T-cell (primary cell): Measurements from ENCODE around the gene WNT9B. TPM values are rescaled to one million over a fixed set of nuclear protein-coding genes. Genes with fewer than 3 reads are reported as not detected.

ENCODE experiments used
- ATAC-seq, 4 experiments: fragments of 200-7000 bp in 3 of 4; fragments of 150-1000 bp in 1 of 4; cut with Tn5 transposase; replicated peaks in 1 of 4; 1 replicate in 3 of 4; 2 replicates in 1 of 4; pipeline ENCODE4 v1.10.0; 2021; ENCODE audit warnings: moderate library complexity in 3 of 4, mild to moderate bottlenecking in 2 of 4, moderate number of reproducible peaks in 1 of 4
- CTCF ChIA-PET, 2 donors: fragments of 300-600 bp; sonication (Branson Sonifier 250); formaldehyde crosslinking; loops; one replicate each; lab custom pipeline; 2022; ENCODE audit warnings: antibody characterized with exemption in 2 of 2; lab: Charles Lee
- POLR2A ChIA-PET, 2 donors: fragments of 300-600 bp; sonication (Branson Sonifier 250); formaldehyde crosslinking; loops; one replicate each; lab custom pipeline; 2022; ENCODE audit warnings: antibody characterized with exemption in 2 of 2; lab: Charles Lee
- DNase-seq, 35 experiments: peaks; one replicate each; pipeline versions ENCODE4 v3.0.0 to v3.0.0-alpha.2; 2013 to 2023
- H3K27ac ChIP-seq: one replicate; pipeline ENCODE4 v1.5.1; 2013; ENCODE audit warnings: low read length
- H3K27me3 ChIP-seq, 2 experiments: replicated peaks in 1 of 2; 1 replicate in 1 of 2; 2 replicates in 1 of 2; pipeline versions ENCODE4 v1.6.1 to v1.7.0; 2013; ENCODE audit warnings: low read length in 1 of 2, mixed read lengths in 1 of 2; ENCODE audit not compliant: control insufficient read depth in 2 of 2, insufficient read depth in 2 of 2; ENCODE audit errors: extremely low read depth in 1 of 2
- H3K36me3 ChIP-seq, 2 donors: 1 replicate in 1 of 2; 2 replicates in 1 of 2; pipeline versions ENCODE4 v1.6.1 to v1.7.0; 2013; ENCODE audit warnings: low read length in 1 of 2; ENCODE audit not compliant: control insufficient read depth in 2 of 2, insufficient read depth in 1 of 2; ENCODE audit errors: extremely low read depth in 1 of 2
- H3K4me1 ChIP-seq, 2 experiments: 1 replicate in 1 of 2; 2 replicates in 1 of 2; pipeline versions ENCODE4 v1.6.1 to v1.7.0; 2013; ENCODE audit warnings: low read length in 2 of 2, mixed read lengths in 1 of 2; ENCODE audit not compliant: insufficient read depth in 2 of 2, control insufficient read depth in 1 of 2; ENCODE audit errors: extremely low read depth in 1 of 2
- H3K4me3 ChIP-seq, 2 donors: 1 replicate in 1 of 2; 2 replicates in 1 of 2; pipeline versions ENCODE4 v1.5.1 to v1.7.0; 2013; ENCODE audit warnings: mild to moderate bottlenecking in 2 of 2, low read length in 1 of 2, moderate library complexity in 1 of 2; ENCODE audit not compliant: control insufficient read depth in 1 of 2; ENCODE audit errors: extremely low read depth in 1 of 2
- H3K9me3 ChIP-seq: 2 replicates; pipeline ENCODE4 v1.7.0; 2013
- H3K27ac Mint-ChIP-seq, 2 donors: one replicate each; pipeline ENCODE4 v1.8.0; 2020 to 2021; ENCODE audit warnings: mild to moderate bottlenecking in 2 of 2, mixed read lengths in 2 of 2
- H3K27me3 Mint-ChIP-seq, 2 donors: one replicate each; pipeline ENCODE4 v1.8.0; 2021 to 2022; ENCODE audit warnings: mixed read lengths in 2 of 2
- H3K36me3 Mint-ChIP-seq: one replicate; pipeline ENCODE4 v1.8.0; 2021; ENCODE audit warnings: mixed read lengths
- H3K4me1 Mint-ChIP-seq, 3 donors: one replicate each; pipeline ENCODE4 v1.8.0; 2020 to 2022; ENCODE audit warnings: mixed read lengths in 3 of 3, mild to moderate bottlenecking in 1 of 3
- H3K4me3 Mint-ChIP-seq, 3 donors: one replicate each; pipeline ENCODE4 v1.8.0; 2020 to 2022; ENCODE audit warnings: mild to moderate bottlenecking in 3 of 3, mixed read lengths in 3 of 3, moderate library complexity in 3 of 3
- H3K9me3 Mint-ChIP-seq, 3 donors: one replicate each; pipeline ENCODE4 v1.8.0; 2020 to 2022; ENCODE audit warnings: mixed read lengths in 3 of 3
- WGBS: methylation state at CpG from one replicate; pipeline ENCODE4 v1.1.5; 2013; ENCODE audit warnings: missing lambda C conversion rate; ENCODE audit not compliant: insufficient coverage; 5-methylcytosine and 5-hydroxymethylcytosine counted together
- total RNA-seq, 35 experiments: library from RNA in 6 of 35; stranded (reverse) in 6 of 35; fragments of 120-200 nt in 1 of 35; gene quantifications; one replicate each; pipeline versions ENCODE4 v1.2.1 to v1.2.4 and lab custom pipeline; 2013 to 2026

The WNT9B gene
- total RNA-seq, 5 donors from 2014 or later (not counting 1 experiment from before 2014, with no cell fraction given) = not detected

DNA sequence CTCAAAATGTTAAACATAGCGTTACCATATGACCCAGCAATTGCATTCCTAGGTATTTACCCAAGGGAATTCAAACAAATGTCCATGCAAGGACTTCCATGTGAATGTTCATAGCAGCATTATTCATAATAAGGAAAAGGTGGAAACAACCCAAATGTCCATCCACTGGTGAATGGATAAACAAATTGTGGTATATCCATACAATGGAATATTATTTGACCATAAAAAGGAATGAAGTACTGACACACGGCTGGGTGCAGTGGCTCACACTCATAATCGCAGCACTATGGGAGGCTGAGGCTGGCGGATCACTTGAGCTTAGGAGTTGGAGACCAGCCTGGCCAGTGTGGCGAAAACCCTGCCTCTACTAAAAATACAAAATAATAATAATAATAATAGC, 47.5 kb downstream of the WNT9B start:
- no peaks in the 10 kb centered on the region for H3K4me1 ChIP-seq
- H3K9me3 ChIP-seq = no peaks in the 10 kb centered on the region
- Mint-ChIP-seq H3K9me3 (peaks cover 0 to 7% (median 6%) of the 10 kb centered on the region in 3 donors), H3K27ac (no peak overlapping the region), H3K4me3 (no peak overlapping the region), H3K36me3 (no peaks in the 10 kb centered on the region), H3K27me3 (peaks cover 8 to 10% of the 10 kb centered on the region in 2 donors), H3K4me1 (no peaks in the 10 kb centered on the region)
- ChIA-PET POLR2A (no interaction called here), CTCF (no interaction called here)
- peaks cover 0 to 36% of the 10 kb centered on the region in 2 experiments for H3K27me3 ChIP-seq
- no peak overlapping the region for H3K4me3 ChIP-seq
- DNase-seq = no peak
- no peak for ATAC-seq
- no peak overlapping the region for H3K27ac ChIP-seq
- no CpG with 5 or more reads among the region's 5 CpGs for WGBS
- H3K36me3 ChIP-seq = no peaks in the 10 kb centered on the region

DNA sequence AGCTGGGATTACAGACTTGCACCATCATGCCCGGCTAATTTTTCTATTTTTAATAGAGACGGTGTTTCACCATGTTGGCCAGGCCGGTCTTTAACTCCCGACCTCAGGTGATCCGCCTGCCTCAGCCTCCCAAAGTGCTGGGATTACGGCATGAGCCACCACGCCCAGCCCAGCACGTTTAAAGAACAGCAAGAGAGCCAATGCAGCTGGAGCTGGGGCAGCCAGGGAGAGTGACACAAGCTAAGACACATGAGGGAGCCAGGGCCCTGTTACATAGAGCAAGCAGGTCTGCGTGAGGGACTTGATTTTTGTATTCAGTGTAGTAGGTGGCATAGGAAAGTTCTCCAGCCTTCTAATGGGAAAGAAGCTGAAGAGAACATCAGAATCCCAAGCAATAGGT, 49.9 kb downstream of the WNT9B start:
- H3K36me3 Mint-ChIP-seq = no peaks in the 10 kb centered on the region
- WGBS = 80% methylated on average over 7 of the region's 9 CpGs

DNA sequence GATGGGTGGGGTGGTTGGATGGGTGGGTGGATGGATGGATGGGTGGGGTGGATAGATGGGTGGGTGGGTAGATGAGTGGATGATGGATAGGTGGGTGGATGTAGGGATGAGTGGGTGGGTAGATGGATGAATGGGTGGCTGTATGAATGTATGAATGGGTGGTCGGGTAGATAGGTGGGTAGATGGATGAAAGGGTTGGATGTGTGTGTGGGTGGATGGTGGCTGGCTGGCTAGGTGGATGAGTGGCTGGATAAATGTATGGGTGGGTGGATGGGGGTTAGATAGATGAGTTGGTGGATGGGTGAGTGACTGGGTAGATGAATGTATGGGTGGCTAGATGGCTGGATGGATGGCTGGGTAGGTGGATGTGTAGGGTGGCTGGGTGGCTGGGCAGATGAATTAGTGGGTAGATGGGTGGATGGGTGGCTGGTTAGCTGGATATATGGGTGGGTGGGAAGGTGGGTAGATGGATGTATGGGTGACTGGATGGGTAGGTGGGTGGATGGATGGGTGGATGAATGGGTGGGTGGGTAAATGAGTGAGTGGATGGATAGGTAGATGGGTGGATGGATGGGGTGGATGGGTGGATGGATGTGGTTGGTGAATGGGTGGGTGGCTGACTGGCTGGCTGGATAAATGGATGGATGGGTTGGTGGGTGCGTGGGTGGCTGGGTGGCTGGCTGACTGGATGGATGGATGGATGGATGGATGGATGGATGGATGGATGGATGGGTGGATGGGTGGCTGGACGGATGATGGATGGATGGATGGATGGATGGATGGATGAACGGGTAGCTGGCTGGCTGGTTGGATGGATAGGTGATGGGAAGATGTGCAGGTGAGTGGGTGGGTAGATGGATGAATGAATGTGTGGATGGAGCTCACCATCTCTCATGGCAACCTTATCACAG, 52.6 kb downstream of the WNT9B start:
- no peak overlapping the region for H3K27ac Mint-ChIP-seq
- no peak overlapping the region for H3K4me3 ChIP-seq
- H3K36me3 Mint-ChIP-seq = no peaks in the 10 kb centered on the region
- no peak for ATAC-seq
- H3K4me1 Mint-ChIP-seq = peaks cover 0 to 9% (median 6%) of the 10 kb centered on the region in 3 donors
- H3K4me1 ChIP-seq = peaks cover 0 to 5% of the 10 kb centered on the region in 2 experiments
- no peaks in the 10 kb centered on the region for H3K9me3 ChIP-seq
- peaks cover 0 to 36% of the 10 kb centered on the region in 2 experiments for H3K27me3 ChIP-seq
- ChIA-PET CTCF (no interaction called here), POLR2A (no interaction called here)
- DNase-seq = no peak
- no peak overlapping the region for H3K4me3 Mint-ChIP-seq
- 61% methylated on average over 2 of the region's 4 CpGs for WGBS
- no peaks in the 10 kb centered on the region for H3K9me3 Mint-ChIP-seq
- no peaks in the 10 kb centered on the region for H3K36me3 ChIP-seq
- peaks cover 13 to 16% of the 10 kb centered on the region in 2 donors for H3K27me3 Mint-ChIP-seq
- no peak overlapping the region for H3K27ac ChIP-seq

More for the DNA sequence above, 49.9 kb downstream of the WNT9B start:
- peaks cover 11 to 19% of the 10 kb centered on the region in 2 donors for H3K27me3 Mint-ChIP-seq
- Histone ChIP-seq H3K9me3 (no peaks in the 10 kb centered on the region), H3K27ac (no peak overlapping the region), H3K27me3 (peaks cover 0 to 27% of the 10 kb centered on the region in 2 experiments), H3K4me1 (peaks cover 0 to 5% of the 10 kb centered on the region in 2 experiments), H3K36me3 (no peaks in the 10 kb centered on the region), H3K4me3 (no peak overlapping the region)
- no peak overlapping the region for H3K4me3 Mint-ChIP-seq
- CTCF ChIA-PET = no interaction called here
- DNase-seq (no peak), ATAC-seq (no peak)
- H3K27ac Mint-ChIP-seq = no peak overlapping the region
- H3K9me3 Mint-ChIP-seq = peaks cover 0 to 7% (median 6%) of the 10 kb centered on the region in 3 donors
- POLR2A ChIA-PET = interaction anchor here in 1 of 2 donors (0.7 kb wide), 1 partner anchor 116 kb away, joined by 4 read pairs; no protein-coding TSS in a partner anchor
- peaks cover 0 to 9% (median 6%) of the 10 kb centered on the region in 3 donors for H3K4me1 Mint-ChIP-seq

DNA sequence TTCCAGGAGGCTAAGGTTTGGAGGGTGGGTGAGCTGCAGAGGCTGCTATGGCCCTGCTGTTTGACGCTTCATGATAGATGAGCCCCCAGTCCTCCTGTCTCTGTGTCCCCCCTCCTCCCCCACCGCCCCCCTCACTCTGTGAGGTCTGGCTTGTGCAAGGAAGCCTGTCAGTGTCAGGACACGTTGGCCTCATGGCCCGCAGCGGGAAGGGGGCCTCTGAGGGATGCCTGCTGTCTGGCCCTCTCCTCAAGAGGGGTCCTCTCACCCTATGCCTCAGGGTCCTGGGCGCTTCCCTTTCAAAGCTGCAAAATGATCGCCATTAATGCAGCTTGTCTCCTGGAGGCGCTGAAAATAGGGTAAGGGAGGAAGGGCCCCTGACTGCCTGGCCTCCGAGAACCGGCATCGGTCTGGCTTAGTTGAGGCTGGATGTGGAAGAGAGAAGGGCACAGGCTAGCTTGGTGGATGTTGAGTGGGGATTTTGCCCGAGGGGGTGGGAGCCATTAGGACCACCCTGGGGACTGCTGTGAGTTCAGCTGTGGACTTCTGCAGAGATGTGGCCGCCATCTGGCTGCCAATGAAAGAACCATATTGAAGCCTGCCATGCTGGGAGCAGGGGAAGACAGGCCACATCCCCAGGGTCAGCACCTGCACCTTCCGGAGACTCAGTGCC, 56.8 kb downstream of the WNT9B start:
- Mint-ChIP-seq H3K4me3 (no peak overlapping the region), H3K27ac (no peak overlapping the region), H3K9me3 (no peaks in the 10 kb centered on the region), H3K36me3 (no peaks in the 10 kb centered on the region), H3K4me1 (peaks cover 0 to 9% (median 6%) of the 10 kb centered on the region in 3 donors), H3K27me3 (peaks cover 19% of the 10 kb centered on the region in 2 donors)
- ChIA-PET POLR2A (no interaction called here), CTCF (no interaction called here)
- Histone ChIP-seq H3K27ac (no peak overlapping the region), H3K27me3 (peaks cover 0 to 49% of the 10 kb centered on the region in 2 experiments), H3K36me3 (no peaks in the 10 kb centered on the region), H3K9me3 (no peaks in the 10 kb centered on the region), H3K4me3 (no peak overlapping the region), H3K4me1 (peaks cover 0 to 5% of the 10 kb centered on the region in 2 experiments)
- DNase-seq (no peak), ATAC-seq (no peak)
- 76% methylated on average over 11 of the region's 14 CpGs for WGBS

DNA sequence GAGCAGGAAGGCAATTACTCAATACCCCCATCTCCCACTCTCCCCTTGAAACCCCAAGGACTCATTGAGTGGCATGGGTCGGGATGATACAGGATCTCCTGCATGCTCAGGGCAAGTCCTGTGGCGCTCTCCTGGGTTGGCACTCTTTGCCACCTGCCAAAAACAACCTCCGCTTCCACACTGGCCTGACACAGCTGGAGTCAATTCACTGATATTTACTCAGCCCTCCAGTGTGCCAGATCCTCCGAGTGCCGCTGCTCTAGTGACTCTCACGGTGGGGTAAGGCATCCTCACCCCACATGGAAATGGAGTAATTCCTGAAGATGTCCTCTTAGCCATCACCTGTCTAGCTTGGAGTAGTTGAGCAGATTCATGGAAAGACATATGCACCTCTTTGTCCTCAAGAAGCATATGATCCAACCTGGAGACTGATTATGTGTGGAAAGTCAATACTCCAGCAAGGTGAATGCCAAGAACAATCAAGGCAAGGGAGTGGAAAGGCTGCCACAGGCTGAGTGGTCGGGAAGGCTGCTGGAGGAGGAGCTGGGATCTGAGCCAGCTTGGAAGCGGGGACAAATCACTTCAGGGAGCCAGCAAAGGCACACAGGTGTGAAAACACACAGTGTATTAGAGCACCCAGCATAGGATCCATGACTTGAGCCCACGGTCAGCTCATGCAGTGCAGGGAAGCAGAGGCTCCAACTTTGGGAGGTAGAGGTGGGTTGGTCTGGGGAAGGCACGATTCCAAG, 59.0 kb downstream of the WNT9B start:
- H3K4me3 Mint-ChIP-seq = no peak overlapping the region
- H3K36me3 ChIP-seq = no peaks in the 10 kb centered on the region
- H3K4me1 Mint-ChIP-seq = peaks cover 0 to 7% (median 5%) of the 10 kb centered on the region in 3 donors
- no peak for ATAC-seq
- ChIA-PET POLR2A (interaction anchor here in 1 of 2 donors (0.5 kb wide), 1 partner anchor 18 kb away, joined by 10 read pairs; no protein-coding TSS in a partner anchor), CTCF (no interaction called here)
- no peak overlapping the region for H3K27ac ChIP-seq
- 61% methylated on average over 4 of the region's 10 CpGs for WGBS
- H3K27me3 ChIP-seq = peaks cover 0 to 45% of the 10 kb centered on the region in 2 experiments
- no peaks in the 10 kb centered on the region for H3K9me3 ChIP-seq
- H3K9me3 Mint-ChIP-seq = no peaks in the 10 kb centered on the region
- peaks cover 0 to 5% of the 10 kb centered on the region in 2 experiments for H3K4me1 ChIP-seq
- no peak overlapping the region for H3K27ac Mint-ChIP-seq
- peaks cover 17% of the 10 kb centered on the region in 2 donors for H3K27me3 Mint-ChIP-seq
- no peak for DNase-seq
- H3K36me3 Mint-ChIP-seq = no peaks in the 10 kb centered on the region
- no peak overlapping the region for H3K4me3 ChIP-seq

DNA sequence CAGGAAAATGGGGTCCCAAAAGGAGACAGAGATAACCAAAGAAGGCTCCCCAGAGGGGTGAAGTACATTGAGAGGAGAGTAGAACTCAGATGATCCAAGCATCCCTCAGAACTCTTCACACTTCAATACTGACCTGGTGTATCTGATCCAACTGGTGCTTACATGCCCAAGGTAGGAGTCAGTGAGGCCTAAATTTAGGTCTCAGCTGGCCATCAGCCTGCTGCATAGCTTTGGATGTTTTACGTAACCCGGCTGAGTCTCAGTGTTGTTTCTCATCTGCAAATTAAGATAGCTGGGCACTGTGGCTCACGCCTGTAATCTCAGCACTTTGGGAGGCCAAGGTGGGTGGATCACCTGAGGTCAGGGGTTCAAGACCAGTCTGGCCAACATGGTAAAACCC, 59.9 kb downstream of the WNT9B start:
- Mint-ChIP-seq H3K4me1 (no peaks in the 10 kb centered on the region), H3K27me3 (peaks cover 14 to 15% of the 10 kb centered on the region in 2 donors), H3K4me3 (no peak overlapping the region), H3K27ac (no peak overlapping the region), H3K36me3 (no peaks in the 10 kb centered on the region), H3K9me3 (no peaks in the 10 kb centered on the region)
- Histone ChIP-seq H3K4me3 (no peak overlapping the region), H3K4me1 (no peaks in the 10 kb centered on the region), H3K27ac (no peak overlapping the region), H3K9me3 (no peaks in the 10 kb centered on the region), H3K27me3 (peaks cover 0 to 40% of the 10 kb centered on the region in 2 experiments), H3K36me3 (no peaks in the 10 kb centered on the region)
- ChIA-PET POLR2A (interaction anchor here in 1 of 2 donors (0.5 kb wide), 1 partner anchor 19 kb away, joined by 10 read pairs; no protein-coding TSS in a partner anchor), CTCF (no interaction called here)
- 100% methylated on average over 3 of the region's 3 CpGs for WGBS
- DNase-seq = no peak
- ATAC-seq = no peak
